Neural progenitor cell (in vitro differentiated cells): ENCODE data around the gene POU1F1. TPM values are rescaled to one million over a fixed set of nuclear protein-coding genes. Genes with fewer than 3 reads are reported as not detected.

Experiments
- DNase-seq: peaks from one replicate; pipeline ENCODE4 v3.0.0-alpha.2; 2016; ENCODE audit warnings: low spot score
- H2AFZ ChIP-seq: fragments of 200-600 bp; sonication (generic); replicated peaks from 2 replicates; pipeline ENCODE4 v1.6.1; 2016; ENCODE audit warnings: antibody characterized with exemption
- H3F3A ChIP-seq: fragments of 200-600 bp; sonication (generic); 2 replicates; pipeline ENCODE4 v1.6.1; 2016; ENCODE audit warnings: antibody characterized with exemption, low read depth
- H3K27ac ChIP-seq: fragments of 200-600 bp; sonication (generic); 2 replicates; pipeline ENCODE4 v1.5.1; 2016; ENCODE audit warnings: mild to moderate bottlenecking
- H3K27me3 ChIP-seq: fragments of 200-600 bp; sonication (generic); 2 replicates; pipeline ENCODE4 v1.6.1; 2016; ENCODE audit warnings: mild to moderate bottlenecking, moderate library complexity
- H3K36me3 ChIP-seq: fragments of 200-600 bp; sonication (generic); 2 replicates; pipeline ENCODE4 v1.5.1; 2016
- H3K4me1 ChIP-seq: fragments of 200-600 bp; sonication (generic); 2 replicates; pipeline ENCODE4 v1.6.1; 2016; ENCODE audit warnings: mixed run types
- H3K4me2 ChIP-seq: fragments of 200-600 bp; sonication (generic); 2 replicates; pipeline ENCODE4 v1.6.1; 2016
- H3K4me3 ChIP-seq: fragments of 200-600 bp; sonication (generic); 2 replicates; pipeline ENCODE4 v1.5.1; 2016
- H3K79me2 ChIP-seq: fragments of 200-600 bp; sonication (generic); 2 replicates; pipeline ENCODE4 v1.6.1; 2016; ENCODE audit warnings: low read depth
- H3K9ac ChIP-seq: fragments of 200-600 bp; sonication (generic); 2 replicates; pipeline ENCODE4 v1.6.1; 2016
- H3K9me3 ChIP-seq: fragments of 200-600 bp; sonication (generic); 2 replicates; pipeline ENCODE4 v1.5.1; 2016; ENCODE audit warnings: low read depth
- H4K20me1 ChIP-seq: fragments of 200-600 bp; sonication (generic); 2 replicates; pipeline ENCODE4 v1.6.1; 2016; ENCODE audit warnings: low read depth
- H3K27ac Mint-ChIP-seq: 3 replicates; pipeline ENCODE4 v1.8.0; 2021; ENCODE audit warnings: mixed read lengths
- H3K27me3 Mint-ChIP-seq: 2 replicates; pipeline ENCODE4 v1.8.0; 2022; ENCODE audit warnings: low read depth, mild to moderate bottlenecking, inconsistent platforms, moderate library complexity, mixed read lengths; ENCODE audit not compliant: insufficient read depth
- H3K36me3 Mint-ChIP-seq: 3 replicates; pipeline ENCODE4 v1.8.0; 2021; ENCODE audit warnings: mixed read lengths
- H3K4me1 Mint-ChIP-seq: 3 replicates; pipeline ENCODE4 v1.8.0; 2021; ENCODE audit warnings: mixed read lengths
- H3K4me3 Mint-ChIP-seq: 3 replicates; pipeline ENCODE4 v1.8.0; 2021; ENCODE audit warnings: mild to moderate bottlenecking, moderate library complexity, mixed read lengths
- H3K9me3 Mint-ChIP-seq: 3 replicates; pipeline ENCODE4 v1.8.0; 2020; ENCODE audit warnings: mixed read lengths
- EZH2 ChIP-seq: fragments of 200-600 bp; sonication (generic); IDR thresholded peaks from 2 replicates; pipeline ENCODE4 v1.6.1; 2017; ENCODE audit warnings: antibody characterized with exemption, mild to moderate bottlenecking, moderate library complexity
- EZH2phosphoT487 ChIP-seq: fragments of 200-600 bp; sonication (generic); IDR thresholded peaks from 2 replicates; pipeline ENCODE4 v1.6.1; 2017; ENCODE audit warnings: antibody characterized with exemption
- total RNA-seq: library from RNA; depleted of rRNA; stranded (reverse); fragments of >200 nt; gene quantifications from 2 replicates; pipeline ENCODE4 v1.2.3, GENCODE V29; 2015; ENCODE audit warnings: low replicate concordance
- TF ChIP-seq, protein P1 (sequence below): fragments of 200-600 bp; sonication (generic); IDR thresholded peaks from 2 replicates; pipeline ENCODE4 v1.5.1; 2017; ENCODE audit warnings: antibody characterized with exemption, mild to moderate bottlenecking

Gene POU1F1
- total RNA-seq, 1 donor from 2014 or later: not detected

DNA sequence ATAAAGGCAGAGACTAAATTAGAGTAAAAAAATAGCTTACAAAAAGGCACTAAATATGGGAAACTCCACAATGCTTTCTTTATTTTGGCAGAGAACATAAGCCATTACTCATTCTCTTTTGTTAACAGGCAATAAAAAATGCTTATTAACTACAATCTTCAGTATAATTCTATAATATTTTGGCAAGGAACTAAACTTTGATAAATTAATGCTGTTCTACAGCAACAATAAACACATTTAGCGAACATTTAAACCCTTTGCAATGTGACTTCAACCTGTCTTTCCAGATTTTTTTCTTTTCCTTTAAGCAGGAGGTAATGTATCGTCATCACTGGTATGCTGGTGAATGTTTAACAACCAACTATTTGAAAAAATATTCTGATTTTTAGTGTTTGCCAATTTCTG is 42.2 kb upstream of the POU1F1 start:
- Histone ChIP-seq H2AFZ (no peak overlapping the region), H3K9ac (no peak overlapping the region), H3K79me2 (no peaks in the 10 kb centered on the region), H3K4me1 (no peaks in the 10 kb centered on the region), H3K9me3 (no peaks in the 10 kb centered on the region), H3K27ac (no peak overlapping the region), H3K4me2 (no peak overlapping the region), H4K20me1 (no peaks in the 10 kb centered on the region), H3K4me3 (no peak overlapping the region), H3K27me3 (no peaks in the 10 kb centered on the region), H3K36me3 (no peaks in the 10 kb centered on the region), H3F3A (no peaks in the 10 kb centered on the region)
- TF ChIP-seq, protein P1, sequence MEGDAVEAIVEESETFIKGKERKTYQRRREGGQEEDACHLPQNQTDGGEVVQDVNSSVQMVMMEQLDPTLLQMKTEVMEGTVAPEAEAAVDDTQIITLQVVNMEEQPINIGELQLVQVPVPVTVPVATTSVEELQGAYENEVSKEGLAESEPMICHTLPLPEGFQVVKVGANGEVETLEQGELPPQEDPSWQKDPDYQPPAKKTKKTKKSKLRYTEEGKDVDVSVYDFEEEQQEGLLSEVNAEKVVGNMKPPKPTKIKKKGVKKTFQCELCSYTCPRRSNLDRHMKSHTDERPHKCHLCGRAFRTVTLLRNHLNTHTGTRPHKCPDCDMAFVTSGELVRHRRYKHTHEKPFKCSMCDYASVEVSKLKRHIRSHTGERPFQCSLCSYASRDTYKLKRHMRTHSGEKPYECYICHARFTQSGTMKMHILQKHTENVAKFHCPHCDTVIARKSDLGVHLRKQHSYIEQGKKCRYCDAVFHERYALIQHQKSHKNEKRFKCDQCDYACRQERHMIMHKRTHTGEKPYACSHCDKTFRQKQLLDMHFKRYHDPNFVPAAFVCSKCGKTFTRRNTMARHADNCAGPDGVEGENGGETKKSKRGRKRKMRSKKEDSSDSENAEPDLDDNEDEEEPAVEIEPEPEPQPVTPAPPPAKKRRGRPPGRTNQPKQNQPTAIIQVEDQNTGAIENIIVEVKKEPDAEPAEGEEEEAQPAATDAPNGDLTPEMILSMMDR: no peak
- no peak for TF ChIP-seq EZH2phosphoT487
- Mint-ChIP-seq H3K27me3 (peaks cover 2% of the 10 kb centered on the region), H3K36me3 (no peaks in the 10 kb centered on the region), H3K27ac (no peak overlapping the region), H3K4me1 (no peaks in the 10 kb centered on the region), H3K9me3 (peaks cover 4% of the 10 kb centered on the region), H3K4me3 (no peak overlapping the region)
- no peak for DNase-seq

GRCh38 chr3:87317779-87318178 is 41.4 kb upstream of the POU1F1 start:
- TF ChIP-seq, protein P1: no peak
- TF ChIP-seq EZH2phosphoT487: no peak
- TF ChIP-seq EZH2: no peak
- no peak for DNase-seq
- no peak overlapping the region for H3K4me3 Mint-ChIP-seq
- H3K36me3 Mint-ChIP-seq: no peaks in the 10 kb centered on the region
- H3K36me3 ChIP-seq: no peaks in the 10 kb centered on the region
- H3K79me2 ChIP-seq: no peaks in the 10 kb centered on the region
- H3K27me3 ChIP-seq: no peaks in the 10 kb centered on the region
- H3K4me2 ChIP-seq: no peak overlapping the region
- peaks cover 2% of the 10 kb centered on the region for H3K9me3 Mint-ChIP-seq
- no peak overlapping the region for H3K4me3 ChIP-seq
- H2AFZ ChIP-seq: no peak overlapping the region
- no peaks in the 10 kb centered on the region for H3K4me1 Mint-ChIP-seq
- no peaks in the 10 kb centered on the region for H3K27me3 Mint-ChIP-seq
- H3K27ac ChIP-seq: no peak overlapping the region
- no peak overlapping the region for H3K9ac ChIP-seq
- no peaks in the 10 kb centered on the region for H3F3A ChIP-seq
- no peaks in the 10 kb centered on the region for H3K9me3 ChIP-seq
- no peaks in the 10 kb centered on the region for H4K20me1 ChIP-seq
- H3K4me1 ChIP-seq: no peaks in the 10 kb centered on the region
- H3K27ac Mint-ChIP-seq: no peak overlapping the region

DNA sequence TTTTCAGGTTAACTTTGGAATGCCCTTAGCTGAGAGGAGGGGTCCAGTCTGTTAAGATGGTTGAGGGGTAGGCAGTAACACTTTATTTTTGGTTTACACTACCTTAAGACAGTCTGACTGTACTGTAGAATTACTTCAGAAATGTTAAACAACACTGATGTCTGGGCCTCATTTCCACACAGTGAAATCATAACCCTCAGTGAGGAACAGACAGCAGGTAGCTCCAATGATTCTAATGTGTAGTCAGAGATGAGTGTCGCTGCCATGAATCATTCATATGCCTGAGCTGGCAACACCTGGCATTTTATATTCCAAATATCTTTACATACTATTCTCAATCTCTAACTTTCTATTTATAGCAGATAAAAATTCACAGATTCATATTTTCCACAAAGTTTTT is 37.3 kb upstream of the POU1F1 start:
- Mint-ChIP-seq H3K27ac (no peak overlapping the region), H3K4me1 (no peaks in the 10 kb centered on the region), H3K27me3 (no peaks in the 10 kb centered on the region), H3K4me3 (no peak overlapping the region), H3K9me3 (no peaks in the 10 kb centered on the region), H3K36me3 (no peaks in the 10 kb centered on the region)
- no peak overlapping the region for H3K4me3 ChIP-seq
- H3K9me3 ChIP-seq: no peaks in the 10 kb centered on the region
- no peaks in the 10 kb centered on the region for H4K20me1 ChIP-seq
- no peaks in the 10 kb centered on the region for H3K27me3 ChIP-seq
- no peaks in the 10 kb centered on the region for H3K79me2 ChIP-seq
- H2AFZ ChIP-seq: no peak overlapping the region
- H3K4me1 ChIP-seq: no peaks in the 10 kb centered on the region
- no peak for TF ChIP-seq EZH2phosphoT487
- TF ChIP-seq, protein P1: no peak
- no peak overlapping the region for H3K9ac ChIP-seq
- no peaks in the 10 kb centered on the region for H3K36me3 ChIP-seq
- no peak for DNase-seq
- H3K4me2 ChIP-seq: no peak overlapping the region
- no peak overlapping the region for H3K27ac ChIP-seq
- H3F3A ChIP-seq: no peaks in the 10 kb centered on the region

DNA sequence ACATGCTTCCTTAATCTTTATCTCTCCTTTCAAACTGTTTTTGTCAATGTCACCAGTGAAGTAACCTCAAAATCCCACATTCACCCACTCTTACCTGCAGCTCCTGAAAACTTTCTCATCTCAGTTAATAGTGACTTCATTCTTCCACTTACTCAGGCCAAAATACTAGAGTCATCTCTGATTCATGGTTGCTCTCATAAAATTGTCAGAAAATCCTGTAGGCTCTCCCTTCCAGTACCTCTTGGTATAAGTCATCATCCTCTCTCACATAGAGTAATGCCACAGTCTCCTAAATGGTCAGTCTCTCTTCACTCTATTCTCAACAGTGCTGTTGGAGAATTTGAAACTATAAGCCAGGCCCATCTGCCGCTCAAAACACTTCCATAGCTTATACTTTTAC is 34.9 kb upstream of the POU1F1 start:
- no peaks in the 10 kb centered on the region for H3K27me3 Mint-ChIP-seq
- no peaks in the 10 kb centered on the region for H3K36me3 ChIP-seq
- no peaks in the 10 kb centered on the region for H3K9me3 ChIP-seq
- H3K27me3 ChIP-seq: no peaks in the 10 kb centered on the region
- no peak overlapping the region for H3K4me2 ChIP-seq
- H3K27ac ChIP-seq: no peak overlapping the region
- no peak overlapping the region for H3K4me3 ChIP-seq
- no peak overlapping the region for H3K9ac ChIP-seq
- H4K20me1 ChIP-seq: no peaks in the 10 kb centered on the region
- H2AFZ ChIP-seq: no peak overlapping the region
- no peak for DNase-seq
- H3K9me3 Mint-ChIP-seq: no peaks in the 10 kb centered on the region
- H3K36me3 Mint-ChIP-seq: no peaks in the 10 kb centered on the region
- no peaks in the 10 kb centered on the region for H3K79me2 ChIP-seq
- no peaks in the 10 kb centered on the region for H3F3A ChIP-seq
- no peak overlapping the region for H3K27ac Mint-ChIP-seq
- H3K4me1 Mint-ChIP-seq: no peaks in the 10 kb centered on the region
- TF ChIP-seq EZH2phosphoT487 (no peak), EZH2 (no peak)
- TF ChIP-seq, protein P1: no peak
- no peak overlapping the region for H3K4me3 Mint-ChIP-seq
- no peaks in the 10 kb centered on the region for H3K4me1 ChIP-seq
